Retina (tissue), 1 donor: ENCODE measurements around the gene SEMA3D.

Experiments
- DNase-seq: peaks from one replicate; pipeline ENCODE4 v3.0.0-alpha.2; 2016

The SEMA3D gene

DNA sequence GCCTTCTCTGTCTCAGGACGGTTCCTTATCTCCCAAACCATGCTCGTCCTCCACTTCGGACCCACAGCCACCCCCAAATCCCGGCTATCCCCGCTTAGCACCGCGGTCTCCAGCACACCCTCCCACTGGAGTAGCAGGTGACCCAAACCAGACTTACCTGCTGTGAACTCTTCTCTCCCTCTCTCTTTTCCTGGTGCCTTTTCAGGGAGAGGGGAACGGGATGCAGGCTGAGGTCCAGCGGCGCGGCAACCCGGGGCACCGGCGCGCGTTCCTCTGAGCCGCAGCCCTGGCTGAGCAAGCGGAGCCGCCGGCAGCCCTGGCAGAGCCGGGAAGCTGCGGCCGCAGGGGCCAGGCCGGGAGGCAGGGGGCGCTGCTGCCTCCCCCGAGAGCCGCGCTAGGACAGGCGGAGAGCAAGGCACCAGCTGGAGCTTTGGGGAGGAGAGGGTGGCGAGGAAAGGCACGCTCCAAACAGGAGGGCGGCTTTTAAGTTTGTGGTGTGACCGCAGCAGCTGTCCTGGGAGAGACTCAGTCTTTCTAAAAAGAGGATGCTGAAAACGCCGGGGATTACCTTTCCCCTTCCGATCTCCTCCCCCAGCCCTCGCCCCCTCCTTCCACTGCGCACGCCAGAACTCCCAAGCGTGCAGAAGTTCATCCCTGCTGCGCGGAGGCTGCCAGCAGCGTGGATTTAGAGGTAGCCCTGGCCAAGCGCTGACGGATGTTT is at the start of gene SEMA3D:
SEMA3D (minus strand) TSS at position 536 of the 721 bp plus-strand sequence. CDS start 65,165 bp downstream, outside the sequence.
- DNase-seq, result peak; percentile 95

DNA sequence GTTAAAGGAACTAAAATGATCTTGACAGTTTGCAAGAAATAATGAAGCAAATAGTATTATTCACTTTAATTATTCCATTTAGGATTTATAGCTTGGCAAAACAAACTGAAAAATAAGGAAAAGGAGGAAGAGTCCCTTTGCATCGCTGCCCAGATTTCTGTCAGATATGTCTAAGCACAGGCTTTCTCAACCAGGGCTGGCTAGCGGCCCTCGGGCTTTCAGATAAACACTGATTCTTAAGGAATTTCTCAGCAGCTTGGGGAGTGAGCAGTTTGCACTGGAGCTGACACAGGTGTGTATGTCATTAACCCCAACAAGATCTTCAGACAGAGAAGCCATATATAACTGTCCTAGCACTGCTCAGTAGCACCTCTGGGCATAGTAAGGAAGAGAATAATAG is 47.9 kb upstream of the SEMA3D start:
- DNase-seq, result no peak

DNA sequence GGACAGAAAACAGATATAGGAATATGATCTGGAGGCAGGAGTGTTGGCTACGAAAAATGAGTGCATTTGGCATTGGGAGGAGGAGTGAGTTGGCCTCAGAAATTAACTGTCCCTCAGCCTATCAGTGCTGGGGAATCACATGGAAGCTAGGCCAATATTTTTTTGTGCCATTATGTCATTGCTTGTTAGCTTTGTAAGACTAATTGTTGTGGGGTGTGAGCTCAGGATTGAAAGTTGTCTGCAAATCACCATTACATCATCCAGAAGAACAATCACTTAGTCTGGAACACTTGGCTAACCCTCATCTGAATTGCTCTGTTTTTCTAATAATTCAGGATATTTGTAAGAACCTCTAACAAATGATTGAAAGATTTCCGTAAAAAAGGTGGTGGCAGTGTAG is 45.2 kb upstream of the SEMA3D start:
- DNase-seq, result no peak

DNA sequence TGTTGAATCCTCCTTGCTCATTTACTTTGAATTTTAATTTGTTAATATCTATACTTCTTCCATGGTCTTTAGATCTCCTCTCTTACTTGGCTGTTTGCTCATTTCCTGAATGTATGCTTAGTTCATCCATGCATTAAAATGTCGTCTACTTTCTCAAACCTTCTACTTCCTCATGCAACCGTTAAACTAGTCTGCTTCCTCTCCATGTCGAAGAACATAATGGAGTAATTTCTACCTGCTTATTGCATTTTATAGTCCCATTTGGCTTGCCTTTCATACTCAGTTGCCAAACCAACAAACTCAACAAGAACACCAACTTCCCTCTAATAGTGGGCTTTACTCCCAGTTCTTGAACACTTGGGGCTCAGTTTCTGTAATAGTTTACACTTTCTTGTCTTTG is 43.8 kb upstream of the SEMA3D start:
- DNase-seq, result no peak

- DNase-seq, result no peak
Observed at GRCh38 chr7:85229544-85229943, 42.7 kb upstream of the SEMA3D start.

- no peak for DNase-seq
Observed at GRCh38 chr7:85226361-85227085, 39.7 kb upstream of the SEMA3D start.

- DNase-seq, result no peak
Observed at GRCh38 chr7:85224171-85224570, 37.3 kb upstream of the SEMA3D start.

- no peak for DNase-seq
Observed at GRCh38 chr7:85222522-85222921, 35.7 kb upstream of the SEMA3D start.

DNA sequence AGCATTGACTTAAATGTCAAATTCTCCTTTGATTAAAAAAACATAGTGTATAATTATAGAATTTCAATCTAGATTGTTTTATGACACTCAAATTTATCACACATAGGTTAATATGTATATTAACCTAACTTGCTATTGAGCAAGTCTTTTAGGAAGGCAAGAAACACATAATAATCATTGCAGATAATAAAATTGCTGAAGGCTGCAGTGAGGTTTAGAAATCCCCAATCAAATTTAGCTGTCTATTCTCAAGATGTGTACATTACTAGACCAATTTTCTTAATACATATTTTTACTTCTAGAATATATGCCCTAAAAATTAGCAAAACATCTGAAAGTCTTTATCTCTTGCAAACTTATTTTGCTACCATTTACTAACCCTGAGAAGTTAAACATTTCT is 34.9 kb upstream of the SEMA3D start:
- DNase-seq, result no peak

DNA sequence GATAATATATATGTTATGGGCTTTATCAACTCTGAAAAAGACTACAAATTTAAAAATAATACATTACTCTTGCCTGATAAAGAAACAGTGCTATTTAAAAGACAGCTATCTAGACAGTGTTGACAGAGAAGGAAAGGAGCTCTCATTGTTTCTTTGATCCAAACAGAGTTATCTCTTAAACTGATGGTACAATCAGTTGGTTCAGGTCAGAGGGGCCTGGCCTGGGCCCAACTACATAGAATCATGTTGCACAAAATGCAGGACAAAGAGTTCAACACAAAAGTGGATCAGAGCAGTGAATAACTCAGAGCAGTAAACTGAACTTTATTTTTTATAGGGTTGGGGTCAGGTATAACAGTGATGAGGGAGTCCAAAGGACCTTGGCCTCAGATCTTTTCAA is 33.8 kb upstream of the SEMA3D start:
- DNase-seq, result no peak

DNA sequence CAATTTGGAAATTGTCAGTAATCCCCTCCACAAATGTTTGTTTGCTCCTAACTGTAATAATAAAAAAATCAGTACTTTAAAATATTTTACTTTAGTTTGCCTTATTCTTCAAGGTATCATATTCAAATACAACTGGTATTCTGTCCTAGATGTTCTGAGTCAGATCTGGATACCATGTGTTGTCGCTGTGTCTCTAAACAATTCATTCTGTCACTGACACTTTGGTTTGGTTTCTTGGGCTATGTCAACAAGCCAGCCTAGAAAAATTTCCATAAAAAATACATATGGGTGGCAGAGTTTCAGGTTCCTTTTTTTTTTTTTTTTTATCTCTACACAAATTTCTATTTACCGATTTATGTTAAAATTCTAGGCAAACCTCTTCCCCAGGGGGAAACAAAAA is 33.2 kb upstream of the SEMA3D start:
- DNase-seq, result no peak

GRCh38 chr7:85217085-85217484 is 30.2 kb upstream of the SEMA3D start:
- no peak for DNase-seq

- DNase-seq, result no peak
Observed at GRCh38 chr7:85215098-85215497, 28.2 kb upstream of the SEMA3D start.

- no peak for DNase-seq
Observed at GRCh38 chr7:85213500-85213899, 26.6 kb upstream of the SEMA3D start.

DNA sequence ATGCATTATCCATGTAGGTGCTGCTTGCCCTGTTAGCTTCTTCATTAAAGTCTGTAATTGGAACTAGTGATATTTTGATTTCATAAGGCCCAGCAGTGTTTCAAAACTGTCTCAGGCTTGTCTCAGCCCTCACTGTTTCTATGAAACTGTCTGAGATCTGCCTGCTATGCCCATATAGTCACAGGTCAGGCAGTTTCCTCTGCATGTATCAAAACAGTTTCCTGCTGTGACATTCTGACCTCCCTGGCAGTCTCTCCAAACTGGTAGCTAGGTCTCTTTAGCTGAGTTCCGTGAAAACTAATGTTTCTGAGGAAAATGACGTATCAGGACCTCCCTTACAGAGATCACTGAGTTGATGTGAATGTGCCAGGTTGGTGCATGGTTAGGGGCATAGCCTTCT is 18.9 kb upstream of the SEMA3D start:
- no peak for DNase-seq

GRCh38 chr7:85204496-85204895 is 17.6 kb upstream of the SEMA3D start:
- DNase-seq, result no peak

GRCh38 chr7:85204061-85204460 is 17.2 kb upstream of the SEMA3D start:
- DNase-seq, result no peak

DNA sequence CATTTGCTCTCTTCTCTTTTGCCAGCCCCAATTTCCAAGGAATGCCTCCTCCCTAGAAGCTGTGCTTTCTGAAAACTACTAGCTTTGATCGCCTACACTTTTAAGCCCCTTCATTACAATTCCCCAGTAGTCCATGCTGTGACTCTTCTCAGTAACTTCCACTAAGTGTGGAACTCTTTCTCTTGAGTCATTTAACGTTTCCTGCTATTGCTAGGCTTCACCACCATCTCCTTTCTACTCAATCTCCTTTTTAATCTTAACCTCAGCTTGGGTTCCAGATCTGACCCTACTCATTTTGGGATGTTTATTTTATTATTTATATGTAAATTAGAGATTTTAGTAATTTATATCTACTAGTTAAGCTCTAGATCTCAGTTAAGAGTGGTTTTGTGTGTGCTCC is 14.4 kb upstream of the SEMA3D start:
- DNase-seq, result no peak

GRCh38 chr7:85196696-85197095 is 9.8 kb upstream of the SEMA3D start:
- DNase-seq, result no peak

GRCh38 chr7:85191383-85191782 is 4.5 kb upstream of the SEMA3D start:
- DNase-seq, result no peak

DNA sequence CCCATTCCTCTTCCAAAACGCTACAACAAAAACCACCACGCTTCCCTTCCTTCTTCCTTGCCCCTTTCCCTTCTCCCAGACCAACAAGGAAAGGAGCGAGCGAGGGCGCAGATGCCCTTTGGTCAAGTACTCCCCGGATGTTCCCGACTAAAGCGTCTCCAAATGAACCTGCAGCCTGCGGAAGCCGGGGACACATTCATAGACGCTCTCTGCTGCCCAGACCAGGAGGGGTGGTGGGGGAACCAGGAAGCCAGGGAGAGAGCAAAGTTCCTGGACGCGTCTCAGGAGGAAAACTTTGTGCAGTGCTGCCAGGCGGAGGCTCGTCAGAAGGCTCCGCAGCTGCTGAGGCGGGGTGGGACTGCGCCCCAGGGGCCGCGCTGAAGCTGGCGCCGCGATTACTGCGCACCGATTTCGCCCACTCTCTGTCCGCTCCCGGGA is 754 bp downstream of the SEMA3D start:
- peak; percentile 91 for DNase-seq

DNA sequence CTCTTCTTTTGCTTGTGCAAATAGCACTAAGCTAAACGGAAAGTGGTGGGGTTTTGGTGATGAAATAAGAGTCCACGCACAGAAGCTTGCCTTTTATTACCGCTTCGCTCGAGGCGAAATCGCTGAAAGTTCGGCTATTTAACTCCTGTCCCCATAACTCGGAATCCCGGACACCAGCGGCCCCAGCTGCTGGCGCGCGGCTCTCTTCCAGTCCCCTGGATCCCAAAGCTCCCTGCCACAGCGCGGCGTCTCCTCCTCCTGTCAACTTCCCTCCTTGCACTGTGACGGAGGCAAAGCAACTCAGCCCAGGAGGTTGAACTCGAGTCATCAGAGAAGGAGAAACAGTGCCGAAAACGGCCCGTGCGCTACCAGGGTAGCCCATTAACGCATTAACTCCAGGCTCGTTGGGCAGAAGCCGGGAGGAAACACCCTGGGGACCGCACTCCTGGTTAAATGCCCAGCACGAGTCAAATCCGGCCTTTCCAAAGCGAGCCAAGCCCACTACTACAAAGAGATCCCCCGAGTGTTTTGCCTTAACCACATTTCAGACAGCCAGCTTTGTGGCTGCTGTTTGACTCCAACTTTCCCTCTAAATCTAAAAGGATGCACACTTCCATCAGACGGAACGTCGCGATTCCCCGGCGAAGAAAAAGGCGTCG is 1.3 kb downstream of the SEMA3D start:
- DNase-seq, result peak; percentile 88

DNA sequence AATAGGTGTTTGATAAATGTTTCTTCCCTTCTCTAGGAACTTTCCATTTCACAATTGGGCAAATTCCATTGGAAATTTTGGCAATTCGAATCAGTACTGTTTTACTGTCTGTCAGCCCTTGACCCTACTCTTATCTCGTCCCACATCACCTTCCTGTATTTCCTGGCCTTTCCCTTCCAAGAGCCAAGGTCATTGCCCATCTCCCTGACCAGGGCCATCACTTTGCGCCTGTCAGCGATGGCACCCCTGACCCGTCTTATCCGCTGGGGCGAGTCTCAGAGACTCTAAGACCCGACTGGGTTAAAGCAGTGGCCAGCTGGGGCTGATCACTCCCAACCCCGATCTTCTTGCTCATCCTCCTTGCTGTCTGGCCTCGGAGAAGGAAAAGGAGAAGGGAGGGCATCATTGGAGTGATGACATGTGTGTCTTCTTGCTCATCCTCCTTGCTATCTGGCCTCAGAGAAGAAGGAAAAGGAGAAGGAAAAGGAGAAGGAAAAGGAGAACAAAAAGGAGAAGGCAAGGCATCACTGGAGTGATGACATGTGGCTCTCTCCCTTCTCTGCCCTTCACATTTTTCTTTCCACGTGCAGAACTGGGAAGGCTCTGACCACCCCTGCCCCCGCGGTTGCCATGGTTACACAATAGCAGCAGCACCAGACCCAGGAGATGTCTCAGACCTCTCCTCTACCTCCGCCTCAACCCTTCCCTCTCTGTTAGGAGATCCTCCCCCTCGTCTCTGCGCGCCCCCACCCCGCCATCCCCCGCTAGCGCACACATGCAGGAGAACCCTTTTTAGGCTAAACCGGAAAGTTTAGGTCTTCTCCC is 2.0 kb downstream of the SEMA3D start:
- peak; percentile 65 for DNase-seq
